Upper lobe of left lung (tissue), 6 donors: ENCODE measurements around the gene GAS5. TPM values are rescaled to one million over a fixed set of nuclear protein-coding genes. Genes with fewer than 3 reads are reported as not detected.
A peak's percentile ranks its signal among the peaks of the same experiment; 100 is the strongest.

Experiments used
- ATAC-seq, 2 donors: fragments of 200-7000 bp; cut with Tn5 transposase; one replicate each; pipeline ENCODE4 v1.9.1; 2022; ENCODE audit warnings: mild to moderate bottlenecking in 2 of 2, moderate library complexity in 2 of 2; ENCODE audit not compliant: low FRiP score in 2 of 2
- DNase-seq, 2 donors: peaks; one replicate each; pipeline ENCODE4 v3.0.0-alpha.2; 2019 to 2020
- H3K27ac ChIP-seq, 4 donors: fragments of 200-600 bp; sonication (generic); one replicate each; pipeline ENCODE4 v1.5.1; 2016 to 2019
- H3K27me3 ChIP-seq, 4 donors: fragments of 200-600 bp; sonication (generic); one replicate each; pipeline ENCODE4 v1.5.1; 2017 to 2019
- H3K36me3 ChIP-seq, 4 donors: fragments of 200-600 bp; sonication (generic); one replicate each; pipeline ENCODE4 v1.5.1; 2016 to 2019
- H3K4me1 ChIP-seq, 4 donors: fragments of 200-600 bp; sonication (generic); one replicate each; pipeline ENCODE4 v1.5.1; 2018 to 2019
- H3K4me3 ChIP-seq, 4 donors: fragments of 200-600 bp; sonication (generic); one replicate each; pipeline ENCODE4 v1.5.1; 2017 to 2019; ENCODE audit warnings: mild to moderate bottlenecking in 2 of 4, moderate library complexity in 1 of 4
- H3K9me3 ChIP-seq, 4 donors: fragments of 200-600 bp; sonication (generic); one replicate each; pipeline ENCODE4 v1.5.1; 2018 to 2019
- CTCF ChIP-seq, 6 experiments: fragments of 450-650 bp in 4 of 6; fragments of 200-600 bp in 2 of 6; sonication (generic) in 2 of 6; IDR thresholded peaks; one replicate each; pipeline ENCODE4 v1.5.1; 2016 to 2019; ENCODE audit warnings: antibody characterized with exemption in 6 of 6
- EP300 ChIP-seq, 4 donors: sonication (generic); formaldehyde crosslinking; IDR thresholded peaks; one replicate each; pipeline ENCODE4 v1.5.1; 2017; ENCODE audit warnings: antibody characterized with exemption in 4 of 4, control low read depth in 2 of 4
- POLR2A ChIP-seq, 4 donors: fragments of 450-650 bp; IDR thresholded peaks; one replicate each; pipeline ENCODE4 v1.5.1; 2016 to 2017; ENCODE audit warnings: antibody characterized with exemption in 4 of 4, mild to moderate bottlenecking in 2 of 4
- POLR2AphosphoS5 ChIP-seq, 2 donors: sonication (generic); formaldehyde crosslinking; IDR thresholded peaks; one replicate each; pipeline ENCODE4 v1.5.1; 2017; ENCODE audit warnings: antibody characterized with exemption in 2 of 2
- WGBS, 2 donors: methylation state at CpG; one replicate each; pipeline ENCODE4 v1.1.5; 2017 to 2018; 5-methylcytosine and 5-hydroxymethylcytosine counted together
- total RNA-seq, 6 donors: library from RNA; depleted of rRNA in 4 of 6; stranded (reverse); fragments of >200 nt in 4 of 6; gene quantifications; one replicate each; pipeline versions ENCODE4 v1.1.0 to v1.2.1, GENCODE V29; 2016 to 2021
- donor health status: DM: no; HTN: no; CAD: no; lungs with moderate emphysema.
- donor health status: DM: no; HTN: yes; CAD: no; lungs with severe emphysema.

GAS5 gene
- total RNA-seq, 6 donors from 2014 or later, result 169 to 367 (median 271) TPM

GRCh38 chr1:173853074-173853473 is 14.7 kb downstream of the GAS5 start:
- Histone ChIP-seq H3K36me3 (peaks cover 0 to 53% (median 11%) of the 10 kb centered on the region in 4 donors), H3K27me3 (no peaks in the 10 kb centered on the region), H3K27ac (peak overlapping the region; percentile 61 to 83 (median 68)), H3K4me3 (no peak overlapping the region), H3K9me3 (no peaks in the 10 kb centered on the region), H3K4me1 (peaks cover 0 to 15% (median 14%) of the 10 kb centered on the region in 4 donors)
- DNase-seq, result no peak
- TF ChIP-seq POLR2AphosphoS5 (IDR thresholded peaks at IDR 0.05), result peak; percentile 52 to 74
- TF ChIP-seq CTCF (IDR thresholded peaks at IDR 0.05), result no peak
- TF ChIP-seq EP300 (IDR thresholded peaks at IDR 0.05), result no peak
- no peak for TF ChIP-seq POLR2A (IDR thresholded peaks at IDR 0.05)
- WGBS, 2 donors, result 26 to 42% methylated on average over 4 to 5 of the region's 5 CpGs
- peak in 1 of 2 donors; percentile 31 for ATAC-seq

- TF ChIP-seq EP300 (IDR thresholded peaks at IDR 0.05) (no peak), CTCF (IDR thresholded peaks at IDR 0.05) (no peak), POLR2AphosphoS5 (IDR thresholded peaks at IDR 0.05) (no peak), POLR2A (IDR thresholded peaks at IDR 0.05) (no peak)
- Histone ChIP-seq H3K9me3 (no peaks in the 10 kb centered on the region), H3K27ac (peak overlapping the region in 3 of 4 donors; percentile 61 to 83 (median 72)), H3K36me3 (peaks cover 0 to 45% (median 8%) of the 10 kb centered on the region in 4 donors), H3K4me1 (peaks cover 0 to 15% (median 14%) of the 10 kb centered on the region in 4 donors), H3K4me3 (no peak overlapping the region), H3K27me3 (no peaks in the 10 kb centered on the region)
- no peak for DNase-seq
- no peak for ATAC-seq
- WGBS, 2 donors, result 79% methylated on average over 4 of the region's 4 CpGs
These were observed 15.7 kb downstream of the GAS5 start for GRCh38 chr1:173852105-173852504.

GRCh38 chr1:173832748-173833147 is 35.0 kb downstream of the GAS5 start:
- TF ChIP-seq EP300 (IDR thresholded peaks at IDR 0.05) (no peak), POLR2A (IDR thresholded peaks at IDR 0.05) (no peak), CTCF (IDR thresholded peaks at IDR 0.05) (no peak), POLR2AphosphoS5 (IDR thresholded peaks at IDR 0.05) (no peak)
- H3K27me3 ChIP-seq, result no peaks in the 10 kb centered on the region
- ATAC-seq (no peak), DNase-seq (no peak)
- H3K4me3 ChIP-seq, result no peak overlapping the region
- no peak overlapping the region for H3K27ac ChIP-seq
- no peaks in the 10 kb centered on the region for H3K9me3 ChIP-seq
- WGBS, 2 donors, result 90 to 100% methylated on average over 1 of the region's 1 CpG
- peaks cover 4 to 76% (median 41%) of the 10 kb centered on the region in 4 donors for H3K36me3 ChIP-seq
- no peaks in the 10 kb centered on the region for H3K4me1 ChIP-seq

GRCh38 chr1:173827611-173828010 is 40.2 kb downstream of the GAS5 start:
- 53 to 67% methylated on average over 2 of the region's 2 CpGs for WGBS, 2 donors
- DNase-seq (no peak), ATAC-seq (no peak)
- Histone ChIP-seq H3K9me3 (no peaks in the 10 kb centered on the region), H3K27me3 (no peaks in the 10 kb centered on the region), H3K4me3 (no peak overlapping the region), H3K36me3 (peaks cover 0 to 26% (median 6%) of the 10 kb centered on the region in 4 donors), H3K27ac (no peak overlapping the region), H3K4me1 (peaks cover 13 to 29% (median 16%) of the 10 kb centered on the region in 4 donors)
- TF ChIP-seq POLR2AphosphoS5 (IDR thresholded peaks at IDR 0.05) (no peak), POLR2A (IDR thresholded peaks at IDR 0.05) (no peak), EP300 (IDR thresholded peaks at IDR 0.05) (no peak), CTCF (IDR thresholded peaks at IDR 0.05) (no peak)
